Activated B cell treated with CpG ODN at 0.5 μM for 24 hours (primary cell): ENCODE data around the gene TINCR. TPM values are rescaled to one million over a fixed set of nuclear protein-coding genes. Genes with fewer than 3 reads are reported as not detected.

ENCODE experiments used
- ATAC-seq: fragments of 200-7000 bp; cut with Tn5 transposase; one replicate; pipeline ENCODE4 v1.10.0; 2021; ENCODE audit warnings: low read depth, mild to moderate bottlenecking, moderate library complexity
- CTCF ChIA-PET: fragments of 350-600 bp; sonication (Branson Sonifier 250); formaldehyde crosslinking; loops from one replicate; lab custom pipeline; 2021; ENCODE audit warnings: antibody characterized with exemption; lab: Charles Lee
- POLR2A ChIA-PET: fragments of 350-600 bp; sonication (Branson Sonifier 250); formaldehyde crosslinking; loops from one replicate; lab custom pipeline; 2021; ENCODE audit warnings: antibody characterized with exemption; lab: Charles Lee
- DNase-seq: peaks from one replicate; pipeline ENCODE4 v3.0.0; 2022
- H3K27ac Mint-ChIP-seq: one replicate; pipeline ENCODE4 v1.8.0; 2020; ENCODE audit warnings: mixed read lengths
- H3K27me3 Mint-ChIP-seq: one replicate; pipeline ENCODE4 v1.8.0; 2021; ENCODE audit warnings: mixed read lengths
- H3K36me3 Mint-ChIP-seq: one replicate; pipeline ENCODE4 v1.8.0; 2021; ENCODE audit warnings: low read depth, mixed read lengths
- H3K4me1 Mint-ChIP-seq: one replicate; pipeline ENCODE4 v1.8.0; 2021; ENCODE audit warnings: mixed read lengths
- H3K4me3 Mint-ChIP-seq: one replicate; pipeline ENCODE4 v1.8.0; 2020; ENCODE audit warnings: mild to moderate bottlenecking, mixed read lengths
- H3K9me3 Mint-ChIP-seq: one replicate; pipeline ENCODE4 v1.8.0; 2020; ENCODE audit warnings: mixed read lengths
- CTCF ChIP-seq: fragments of 200-600 bp; IDR thresholded peaks from one replicate; pipeline ENCODE4 v1.8.0; 2022; ENCODE audit warnings: antibody characterized with exemption, mild to moderate bottlenecking
- intact Hi-C: fragments of 100-400 bp; cut with micrococcal nuclease; formaldehyde crosslinking; loops from one replicate; pipeline ENCODE4 v1.15.1; 2024
- total RNA-seq: library from RNA; stranded (reverse); gene quantifications from 2 replicates; pipeline ENCODE4 v1.2.3, GENCODE V29; 2022

Gene TINCR
- total RNA-seq, 1 donor from 2014 or later: 1.00 TPM

GRCh38 chr19:5547881-5548280, 19.9 kb downstream of the TINCR start:
- no peaks in the 10 kb centered on the region for H3K9me3 Mint-ChIP-seq
- TF ChIP-seq CTCF: no peak
- H3K27ac Mint-ChIP-seq: no peak overlapping the region
- H3K4me1 Mint-ChIP-seq: no peaks in the 10 kb centered on the region
- no peaks in the 10 kb centered on the region for H3K36me3 Mint-ChIP-seq
- ChIA-PET CTCF (no interaction called here), POLR2A (no interaction called here)
- DNase-seq (no peak), ATAC-seq (no peak)
- intact Hi-C loops: no loop called here
- H3K27me3 Mint-ChIP-seq: no peaks in the 10 kb centered on the region
- no peak overlapping the region for H3K4me3 Mint-ChIP-seq

GRCh38 chr19:5545984-5546383, 21.8 kb downstream of the TINCR start:
- Mint-ChIP-seq H3K27ac (no peak overlapping the region), H3K9me3 (no peaks in the 10 kb centered on the region), H3K27me3 (no peaks in the 10 kb centered on the region), H3K4me3 (no peak overlapping the region), H3K4me1 (no peaks in the 10 kb centered on the region), H3K36me3 (no peaks in the 10 kb centered on the region)
- DNase-seq (no peak), ATAC-seq (no peak)
- ChIA-PET CTCF (no interaction called here), POLR2A (no interaction called here)
- intact Hi-C loops: no loop called here
- TF ChIP-seq CTCF: no peak

- DNase-seq (no peak), ATAC-seq (no peak)
- POLR2A ChIA-PET: interaction anchor here (0.7 kb wide), 1 partner anchor 15 kb away, joined by 4 read pairs; no protein-coding TSS in a partner anchor
- no peak for TF ChIP-seq CTCF
- Mint-ChIP-seq H3K27me3 (no peaks in the 10 kb centered on the region), H3K36me3 (no peaks in the 10 kb centered on the region), H3K4me1 (no peaks in the 10 kb centered on the region), H3K27ac (no peak overlapping the region), H3K9me3 (no peaks in the 10 kb centered on the region), H3K4me3 (no peak overlapping the region)
- CTCF ChIA-PET: no interaction called here
- intact Hi-C loops: no loop called here
Observed at GRCh38 chr19:5545051-5545450, 22.7 kb downstream of the TINCR start.

GRCh38 chr19:5542665-5543064, 25.1 kb downstream of the TINCR start:
- no peaks in the 10 kb centered on the region for H3K4me1 Mint-ChIP-seq
- H3K27me3 Mint-ChIP-seq: peaks cover 9% of the 10 kb centered on the region
- no peak for TF ChIP-seq CTCF
- no peak for DNase-seq
- no peak for ATAC-seq
- no peaks in the 10 kb centered on the region for H3K36me3 Mint-ChIP-seq
- intact Hi-C loops: no loop called here
- no peak overlapping the region for H3K27ac Mint-ChIP-seq
- CTCF ChIA-PET: no interaction called here
- POLR2A ChIA-PET: no interaction called here
- H3K9me3 Mint-ChIP-seq: no peaks in the 10 kb centered on the region
- H3K4me3 Mint-ChIP-seq: no peak overlapping the region

- no peak for TF ChIP-seq CTCF
- Mint-ChIP-seq H3K36me3 (no peaks in the 10 kb centered on the region), H3K4me1 (no peaks in the 10 kb centered on the region), H3K27ac (no peak overlapping the region), H3K27me3 (peaks cover 13% of the 10 kb centered on the region), H3K9me3 (no peaks in the 10 kb centered on the region), H3K4me3 (no peak overlapping the region)
- intact Hi-C loops: no loop called here
- POLR2A ChIA-PET: no interaction called here
- no peak for DNase-seq
- ATAC-seq: no peak
- CTCF ChIA-PET: no interaction called here
Observed at GRCh38 chr19:5541456-5541855, 26.3 kb downstream of the TINCR start.
